22Rv1 (cell line): ENCODE data around the gene NT5DC3.

Experiments
- CTCF ChIP-seq: fragments of 450-650 bp; IDR thresholded peaks from 2 replicates; pipeline ENCODE4 v1.5.1; 2017; ENCODE audit warnings: mild to moderate bottlenecking
- ZFX ChIP-seq: fragments of 450-650 bp; IDR thresholded peaks from 2 replicates; pipeline ENCODE4 v1.6.1; 2017; ENCODE audit warnings: antibody characterized with exemption, borderline replicate concordance

DNA sequence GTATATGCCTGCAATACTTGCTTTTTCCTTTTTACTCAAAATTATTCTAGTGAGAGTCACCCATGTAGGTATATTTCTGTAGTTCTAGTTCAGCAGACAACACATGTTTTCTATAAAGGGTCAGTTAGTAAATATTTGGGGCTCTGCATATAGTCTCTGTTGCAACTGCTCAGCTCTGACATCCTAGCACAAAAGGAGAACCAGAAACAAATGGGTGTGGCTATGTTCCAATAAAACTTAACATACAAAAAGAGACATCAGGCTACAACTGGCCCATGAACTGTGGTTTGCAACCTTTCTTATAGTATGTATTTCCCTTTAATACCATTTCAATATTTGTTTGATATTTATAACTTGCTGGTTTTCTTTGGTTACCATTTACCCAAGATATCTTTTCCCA lies 11.9 kb downstream of the NT5DC3 start:
- no peak for TF ChIP-seq CTCF
- no peak for TF ChIP-seq ZFX
